MM.1S (cell line): Measurements from ENCODE around the gene CASP5.
"Not testable (repeated sequence)": the region's sequence is repeated elsewhere in the genome, so short reads cannot be mapped to it uniquely, and the experiment has no call there.

Experiments
- DNase-seq: peaks from one replicate; pipeline ENCODE4 v3.0.0-alpha.2; 2015
- H2AFZ ChIP-seq: fragments of 300-600 bp; sonication (generic); 2 replicates; pipeline ENCODE4 v1.6.0; 2016; ENCODE audit warnings: antibody characterized with exemption, low read length
- H3F3A ChIP-seq: fragments of 300-600 bp; sonication (generic); 2 replicates; pipeline ENCODE4 v1.6.1; 2016; ENCODE audit warnings: mild to moderate bottlenecking, antibody characterized with exemption, low read length, moderate library complexity, mixed read lengths; ENCODE audit not compliant: insufficient read depth
- H3K27ac ChIP-seq: fragments of 300-600 bp; sonication (generic); 2 replicates; pipeline ENCODE4 v1.5.1; 2016; ENCODE audit warnings: mild to moderate bottlenecking, low read length
- H3K27me3 ChIP-seq: fragments of 300-600 bp; sonication (generic); replicated peaks from 2 replicates; pipeline ENCODE4 v1.6.0; 2016; ENCODE audit warnings: low read length; ENCODE audit not compliant: insufficient read depth
- H3K36me3 ChIP-seq: fragments of 300-600 bp; sonication (generic); replicated peaks from 2 replicates; pipeline ENCODE4 v1.6.1; 2016; ENCODE audit warnings: mild to moderate bottlenecking, low read length, mixed read lengths; ENCODE audit not compliant: insufficient read depth
- H3K4me1 ChIP-seq: fragments of 300-600 bp; sonication (generic); 2 replicates; pipeline ENCODE4 v1.6.1; 2016; ENCODE audit warnings: low read length, mixed read lengths
- H3K4me2 ChIP-seq: fragments of 300-600 bp; sonication (generic); 2 replicates; pipeline ENCODE4 v1.6.0; 2016; ENCODE audit warnings: low read depth, low read length
- H3K4me3 ChIP-seq: fragments of 300-600 bp; sonication (generic); 2 replicates; pipeline ENCODE4 v1.5.1; 2016; ENCODE audit warnings: low read length, mixed read lengths
- H3K79me2 ChIP-seq: fragments of 300-600 bp; sonication (generic); 2 replicates; pipeline ENCODE4 v1.6.1; 2016; ENCODE audit warnings: mixed run types, low read length, mixed read lengths
- H3K9ac ChIP-seq: fragments of 300-600 bp; sonication (generic); 2 replicates; pipeline ENCODE4 v1.6.1; 2016; ENCODE audit warnings: low read length, mixed read lengths
- H3K9me2 ChIP-seq: fragments of 300-600 bp; sonication (generic); replicated peaks from 2 replicates; pipeline ENCODE4 v1.6.1; 2016; ENCODE audit warnings: mild to moderate bottlenecking, low read length, mixed read lengths; ENCODE audit not compliant: insufficient read depth
- H3K9me3 ChIP-seq: fragments of 300-600 bp; sonication (generic); replicated peaks from 2 replicates; pipeline ENCODE4 v1.6.1; 2016; ENCODE audit warnings: mild to moderate bottlenecking, low read length, mixed read lengths; ENCODE audit not compliant: insufficient read depth
- H4K20me1 ChIP-seq: fragments of 300-600 bp; sonication (generic); 2 replicates; pipeline ENCODE4 v1.6.1; 2016; ENCODE audit warnings: mild to moderate bottlenecking, low read length, moderate library complexity, mixed read lengths; ENCODE audit not compliant: insufficient read depth
- CTCF ChIP-seq: fragments of 300-600 bp; sonication (generic); IDR thresholded peaks from 2 replicates; pipeline ENCODE4 v1.5.1; 2016; ENCODE audit warnings: antibody characterized with exemption, low read length, mixed read lengths
- EZH2 ChIP-seq: fragments of 300-600 bp; sonication (generic); optimal IDR thresholded peaks from 2 replicates; pipeline ENCODE3; 2017; ENCODE audit warnings: low read depth, mild to moderate bottlenecking, antibody characterized with exemption, low read length, mixed read lengths
- EZH2phosphoT487 ChIP-seq: fragments of 300-600 bp; sonication (generic); IDR thresholded peaks from 2 replicates; pipeline ENCODE4 v1.6.1; 2018; ENCODE audit warnings: antibody characterized with exemption, low read length

CASP5 gene

DNA sequence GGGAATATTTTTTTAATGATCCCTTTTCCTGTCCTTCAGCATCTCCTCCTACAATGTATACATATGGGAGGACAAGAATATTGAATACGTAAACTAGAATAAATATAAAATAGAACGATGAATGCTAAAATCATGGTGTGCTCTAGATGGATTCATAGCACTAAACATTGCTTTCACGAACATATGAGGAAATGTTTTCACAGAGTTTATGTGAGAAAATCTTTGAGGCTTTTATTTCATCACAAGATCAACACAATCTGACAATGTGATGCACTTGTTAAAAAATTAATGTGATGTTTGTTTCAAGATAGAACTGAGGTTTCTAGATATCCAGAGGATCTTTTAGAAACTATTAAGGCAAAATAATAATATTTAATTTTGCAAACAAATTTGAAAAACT lies 19.2 kb upstream of the CASP5 start:
- H3K4me3 ChIP-seq = no peak overlapping the region
- no peak overlapping the region for H3K4me2 ChIP-seq
- no peaks in the 10 kb centered on the region for H3F3A ChIP-seq
- no peak overlapping the region for H2AFZ ChIP-seq
- no peaks in the 10 kb centered on the region for H3K79me2 ChIP-seq
- H3K9me3 ChIP-seq = no peaks in the 10 kb centered on the region
- H3K9me2 ChIP-seq = no peaks in the 10 kb centered on the region
- no peak overlapping the region for H3K27ac ChIP-seq
- TF ChIP-seq EZH2phosphoT487 = no peak
- no peak for TF ChIP-seq CTCF
- TF ChIP-seq EZH2 = no peak
- H4K20me1 ChIP-seq = no peaks in the 10 kb centered on the region
- H3K9ac ChIP-seq = no peak overlapping the region
- H3K4me1 ChIP-seq = peaks cover 16% of the 10 kb centered on the region
- no peak for DNase-seq
- no peaks in the 10 kb centered on the region for H3K27me3 ChIP-seq
- no peaks in the 10 kb centered on the region for H3K36me3 ChIP-seq

GRCh38 chr11:105040703-105041102 lies 17.7 kb upstream of the CASP5 start:
- no peak overlapping the region for H3K9ac ChIP-seq
- DNase-seq = no peak
- H3K9me3 ChIP-seq = no peaks in the 10 kb centered on the region
- no peaks in the 10 kb centered on the region for H3K27me3 ChIP-seq
- H3F3A ChIP-seq = no peaks in the 10 kb centered on the region
- peaks cover 14% of the 10 kb centered on the region for H3K4me1 ChIP-seq
- H3K27ac ChIP-seq = no peak overlapping the region
- no peak for TF ChIP-seq CTCF
- no peaks in the 10 kb centered on the region for H4K20me1 ChIP-seq
- H3K4me3 ChIP-seq = no peak overlapping the region
- no peak overlapping the region for H2AFZ ChIP-seq
- no peaks in the 10 kb centered on the region for H3K36me3 ChIP-seq
- no peaks in the 10 kb centered on the region for H3K9me2 ChIP-seq
- no peak overlapping the region for H3K4me2 ChIP-seq
- no peaks in the 10 kb centered on the region for H3K79me2 ChIP-seq

DNA sequence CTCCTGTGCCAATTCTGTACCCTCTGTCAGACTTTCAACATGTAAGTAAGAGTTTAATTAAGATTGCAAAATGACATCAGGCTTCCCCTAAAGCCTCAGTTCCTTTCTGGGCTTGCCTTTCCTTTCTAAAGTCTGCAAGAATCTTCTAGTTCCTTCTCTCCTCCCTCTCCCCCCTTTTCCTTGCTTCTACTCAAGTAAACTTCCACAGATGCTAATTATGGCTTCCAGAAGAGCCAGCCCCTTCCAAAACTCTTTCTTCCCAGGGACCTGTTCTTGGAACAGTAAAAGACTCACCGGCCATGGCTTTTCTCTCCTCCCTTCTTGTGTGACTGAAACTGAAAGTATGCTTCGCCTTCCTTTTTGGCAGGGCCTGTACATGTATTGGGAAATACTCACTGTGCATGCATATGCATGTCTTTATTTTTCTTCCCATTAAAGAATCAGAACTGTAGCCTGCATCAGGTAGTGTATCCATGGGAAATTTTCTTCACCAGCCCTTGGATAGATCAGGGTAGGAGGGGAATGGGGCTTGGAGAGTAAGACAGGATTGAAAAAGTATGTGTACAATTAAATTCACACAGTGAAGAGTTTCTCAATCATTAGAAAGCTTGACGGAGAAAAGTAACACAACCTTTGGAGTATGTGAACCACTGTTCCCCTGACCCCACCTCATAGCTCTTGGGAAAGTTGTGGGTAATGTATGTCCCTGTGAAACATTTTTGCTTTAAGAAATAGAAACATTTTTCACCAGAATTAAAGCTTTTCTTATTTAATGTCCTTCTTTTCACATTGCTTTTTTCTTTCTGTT lies 12.0 kb upstream of the CASP5 start, which contains the start of gene CASP1:
Gene CASP1, minus strand, starts transcription at position 332 of the 808 bp plus-strand sequence. Its CDS starts 31 bp downstream, at position 301.
- Histone ChIP-seq H3K4me3 (peak within 1 kb of the TSS; percentile 61), H3K4me2 (peak within 1 kb of the TSS; percentile 86)
- peak; percentile 69 for DNase-seq

GRCh38 chr11:105034388-105034787 lies 11.4 kb upstream of the CASP5 start:
- not testable (repeated sequence) for DNase-seq, H3K79me2 ChIP-seq, H3K9me2 ChIP-seq, H3K9me3 ChIP-seq, H3F3A ChIP-seq, H3K36me3 ChIP-seq, H4K20me1 ChIP-seq, H3K27me3 ChIP-seq
- Histone ChIP-seq H3K27ac (peak overlapping the region; percentile 31; the same call in 1 of the 2 replicates), H3K4me2 (peak overlapping the region; percentile 86), H2AFZ (peak overlapping the region; percentile 81; the same call in 1 of the 2 replicates), H3K4me3 (peak overlapping the region; percentile 61), H3K4me1 (peaks cover 14% of the 10 kb centered on the region; the same call in 1 of the 2 replicates), H3K9ac (peak overlapping the region; percentile 58; the same call in 1 of the 2 replicates)

More for the DNA sequence above, 12.0 kb upstream of the CASP5 start, which contains the start of gene CASP1:
- Histone ChIP-seq H3K79me2 (peaks cover 8% of the 10 kb centered on the region; the same call in 1 of the 2 replicates), H3K9me3 (no peaks in the 10 kb centered on the region), H3K36me3 (no peaks in the 10 kb centered on the region), H3K9ac (peak within 1 kb of the TSS; percentile 58; the same call in 1 of the 2 replicates), H3K27me3 (no peaks in the 10 kb centered on the region), H3K27ac (peak within 1 kb of the TSS; percentile 31; the same call in 1 of the 2 replicates), H3K4me1 (peaks cover 14% of the 10 kb centered on the region; the same call in 1 of the 2 replicates), H2AFZ (peak within 1 kb of the TSS; percentile 81), H4K20me1 (no peaks in the 10 kb centered on the region), H3F3A (peaks cover 3% of the 10 kb centered on the region; the same call in 1 of the 2 replicates), H3K9me2 (no peaks in the 10 kb centered on the region)
- TF ChIP-seq EZH2 (no peak), EZH2phosphoT487 (no peak), CTCF (no peak)
